Karpas-422 (cell line): ENCODE results near the gene GLMN. TPM values are rescaled to one million over a fixed set of nuclear protein-coding genes. Genes with fewer than 3 reads are reported as not detected.
"Not testable (repeated sequence)": the region's sequence is repeated elsewhere in the genome, so short reads cannot be mapped to it uniquely, and the experiment has no call there.

ENCODE experiments used
- DNase-seq: peaks from one replicate; pipeline ENCODE4 v3.0.0-alpha.2; 2015
- H2AFZ ChIP-seq: fragments of 200-600 bp; sonication (generic); 2 replicates; pipeline ENCODE4 v1.6.1; 2014; ENCODE audit warnings: antibody characterized with exemption, low read length, mixed read lengths
- H3K27ac ChIP-seq: fragments of 200-600 bp; sonication (generic); 2 replicates; pipeline ENCODE4 v1.5.1; 2014; ENCODE audit warnings: mild to moderate bottlenecking, low read length, moderate library complexity
- H3K27me3 ChIP-seq: fragments of 200-600 bp; sonication (generic); 2 replicates; pipeline ENCODE4 v1.6.1; 2014; ENCODE audit warnings: low read length, mixed read lengths
- H3K36me3 ChIP-seq: fragments of 200-600 bp; sonication (generic); 2 replicates; pipeline ENCODE4 v1.6.1; 2014; ENCODE audit warnings: low read length, mixed read lengths; ENCODE audit not compliant: insufficient read depth
- H3K4me1 ChIP-seq: fragments of 200-600 bp; sonication (generic); 2 replicates; pipeline ENCODE4 v1.6.1; 2014; ENCODE audit warnings: mild to moderate bottlenecking, low read length, mixed read lengths
- H3K4me2 ChIP-seq: fragments of 200-600 bp; sonication (generic); 2 replicates; pipeline ENCODE4 v1.6.1; 2014; ENCODE audit warnings: low read length, low read depth, mild to moderate bottlenecking; ENCODE audit not compliant: poor library complexity, severe bottlenecking
- H3K4me3 ChIP-seq: fragments of 200-600 bp; sonication (generic); 2 replicates; pipeline ENCODE4 v1.5.1; 2014; ENCODE audit warnings: mild to moderate bottlenecking, antibody characterized with exemption, low read length, mixed read lengths
- H3K79me2 ChIP-seq: fragments of 200-600 bp; sonication (generic); 2 replicates; pipeline ENCODE4 v1.6.1; 2014; ENCODE audit warnings: mild to moderate bottlenecking, low read length, mixed read lengths
- H3K9ac ChIP-seq: fragments of 200-600 bp; sonication (generic); 2 replicates; pipeline ENCODE4 v1.6.0; 2014; ENCODE audit warnings: low read length
- H3K9me2 ChIP-seq: fragments of 200-600 bp; sonication (generic), shearing (Covaris generic); replicated peaks from 2 replicates; pipeline ENCODE4 v1.6.0; 2014; ENCODE audit warnings: mild to moderate bottlenecking, low read length, moderate library complexity; ENCODE audit not compliant: insufficient read depth
- H3K9me3 ChIP-seq: fragments of 300-700, 200-600 bp; sonication (generic); 2 replicates; pipeline ENCODE4 v1.6.1; 2014; ENCODE audit warnings: low read length, mixed read lengths
- H4K20me1 ChIP-seq: fragments of 200-600 bp; sonication (generic); 2 replicates; pipeline ENCODE4 v1.6.1; 2014; ENCODE audit warnings: mild to moderate bottlenecking, antibody characterized with exemption, low read length, low read depth; ENCODE audit not compliant: insufficient read depth
- total RNA-seq: library from RNA; depleted of rRNA; stranded (reverse); fragments of >200 nt; shearing (Covaris generic); gene quantifications from 2 replicates; pipeline ENCODE4 v1.2.3, GENCODE V29; 2014; ENCODE audit warnings: low replicate concordance

GLMN gene
- total RNA-seq, 1 experiment from 2014 or later: 22.7 TPM

DNA sequence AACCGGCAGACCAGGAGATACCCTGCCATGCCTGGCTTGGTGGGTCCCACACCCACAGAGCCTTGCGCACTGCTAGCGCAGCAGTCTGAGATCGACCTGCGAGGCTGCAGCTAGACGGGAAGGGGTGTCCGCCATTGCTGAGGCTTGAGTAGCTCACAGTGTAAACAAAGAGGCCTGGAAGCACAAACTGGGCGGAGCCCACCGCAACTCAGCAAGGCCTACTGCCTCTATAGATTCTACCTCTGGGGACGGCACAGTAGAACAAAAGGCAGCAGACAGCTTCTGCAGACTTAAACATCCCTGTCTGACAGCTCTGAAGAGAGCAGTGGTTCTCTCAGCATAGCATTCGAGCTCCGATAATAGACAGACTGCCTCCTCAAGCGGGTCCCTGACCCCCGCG lies 19.0 kb downstream of the GLMN start:
- not testable (repeated sequence) for H3K4me2 ChIP-seq, H3K27me3 ChIP-seq, DNase-seq, H3K4me3 ChIP-seq, H3K27ac ChIP-seq, H3K9me3 ChIP-seq, H2AFZ ChIP-seq, H4K20me1 ChIP-seq, H3K9ac ChIP-seq, H3K9me2 ChIP-seq, H3K4me1 ChIP-seq
- peaks cover 12% of the 10 kb centered on the region; the same call in 1 of the 2 replicates for H3K36me3 ChIP-seq
- H3K79me2 ChIP-seq: peaks cover 12% of the 10 kb centered on the region

- Histone ChIP-seq H3K9me3 (no peaks in the 10 kb centered on the region), H3K79me2 (peaks cover 13% of the 10 kb centered on the region), H3K27me3 (no peaks in the 10 kb centered on the region), H3K9ac (no peak overlapping the region), H3K4me3 (no peak overlapping the region), H3K9me2 (no peaks in the 10 kb centered on the region), H3K4me1 (no peaks in the 10 kb centered on the region), H2AFZ (no peak overlapping the region), H3K36me3 (peaks cover 26% of the 10 kb centered on the region), H3K4me2 (no peak overlapping the region), H4K20me1 (no peaks in the 10 kb centered on the region), H3K27ac (no peak overlapping the region)
- no peak for DNase-seq
These were observed 21.6 kb downstream of the GLMN start for GRCh38 chr1:92277105-92277723.

- H3K36me3 ChIP-seq: peaks cover 34% of the 10 kb centered on the region
- peaks cover 1% of the 10 kb centered on the region; the same call in 1 of the 2 replicates for H3K4me1 ChIP-seq
- no peak overlapping the region for H3K27ac ChIP-seq
- H3K4me3 ChIP-seq: no peak overlapping the region
- no peak overlapping the region for H3K9ac ChIP-seq
- no peak overlapping the region for H2AFZ ChIP-seq
- H3K27me3 ChIP-seq: no peaks in the 10 kb centered on the region
- no peaks in the 10 kb centered on the region for H3K9me3 ChIP-seq
- peaks cover 10% of the 10 kb centered on the region for H3K79me2 ChIP-seq
- no peaks in the 10 kb centered on the region for H3K9me2 ChIP-seq
- no peaks in the 10 kb centered on the region for H4K20me1 ChIP-seq
- H3K4me2 ChIP-seq: no peak overlapping the region
- no peak for DNase-seq
These were observed 22.7 kb downstream of the GLMN start for GRCh38 chr1:92276082-92276481.

GRCh38 chr1:92274939-92275338 lies 23.8 kb downstream of the GLMN start:
- no peak overlapping the region for H3K27ac ChIP-seq
- no peak overlapping the region for H2AFZ ChIP-seq
- H3K9me2 ChIP-seq: no peaks in the 10 kb centered on the region
- H3K4me1 ChIP-seq: peaks cover 6% of the 10 kb centered on the region; the same call in 1 of the 2 replicates
- H3K9me3 ChIP-seq: no peaks in the 10 kb centered on the region
- no peak overlapping the region for H3K4me3 ChIP-seq
- no peaks in the 10 kb centered on the region for H3K27me3 ChIP-seq
- no peak overlapping the region for H3K9ac ChIP-seq
- peaks cover 10% of the 10 kb centered on the region for H3K79me2 ChIP-seq
- no peak for DNase-seq
- H3K4me2 ChIP-seq: no peak overlapping the region
- H3K36me3 ChIP-seq: peaks cover 38% of the 10 kb centered on the region
- no peaks in the 10 kb centered on the region for H4K20me1 ChIP-seq

DNA sequence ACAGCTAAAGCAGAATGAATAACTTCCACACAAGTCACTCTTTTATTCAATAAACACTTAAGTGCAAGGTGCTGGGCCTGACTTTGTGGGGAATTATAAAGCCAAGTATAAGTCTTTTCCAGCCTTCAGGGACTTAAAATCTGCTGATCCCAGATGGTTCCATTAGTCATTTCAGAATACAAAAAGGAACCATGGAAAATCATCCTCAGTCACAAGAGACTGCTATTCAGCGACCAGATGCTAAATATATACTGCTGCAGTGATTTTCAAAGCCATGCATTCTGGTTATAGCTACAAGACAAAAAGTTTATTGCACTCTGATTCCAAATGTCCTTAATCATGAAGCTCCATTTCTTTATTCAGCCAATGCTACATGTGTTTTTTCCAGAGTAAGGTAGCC lies 25.7 kb downstream of the GLMN start:
- H3K27ac ChIP-seq: no peak overlapping the region

DNA sequence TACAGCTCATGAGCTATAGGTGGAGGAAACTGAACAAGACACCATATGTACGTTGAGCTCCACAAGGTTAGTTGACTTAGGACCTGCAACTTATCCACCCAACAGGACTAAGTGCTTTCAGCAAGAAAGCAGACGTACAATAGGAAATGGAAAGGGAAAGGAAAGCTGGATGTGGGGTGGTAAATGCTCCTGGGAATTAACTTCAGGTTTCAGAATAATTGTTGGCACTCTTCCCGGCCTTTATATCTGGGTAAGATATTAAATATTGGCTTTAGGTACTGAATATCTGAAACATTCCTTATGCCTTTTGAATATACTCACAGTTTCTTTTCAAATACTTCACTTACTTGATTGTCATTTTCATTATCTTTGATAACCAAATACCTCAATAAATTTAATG lies 36.3 kb downstream of the GLMN start:
- no peaks in the 10 kb centered on the region for H3K9me2 ChIP-seq
- H3K4me3 ChIP-seq: no peak overlapping the region
- no peaks in the 10 kb centered on the region for H4K20me1 ChIP-seq
- peaks cover 50% of the 10 kb centered on the region for H3K36me3 ChIP-seq
- H3K79me2 ChIP-seq: no peaks in the 10 kb centered on the region
- no peaks in the 10 kb centered on the region for H3K27me3 ChIP-seq
- no peak overlapping the region for H3K9ac ChIP-seq
- H3K4me2 ChIP-seq: no peak overlapping the region
- no peaks in the 10 kb centered on the region for H3K4me1 ChIP-seq
- DNase-seq: no peak
- H3K9me3 ChIP-seq: no peaks in the 10 kb centered on the region
- no peak overlapping the region for H2AFZ ChIP-seq
- no peak overlapping the region for H3K27ac ChIP-seq

More for the DNA sequence above, 25.7 kb downstream of the GLMN start:
- peaks cover 10% of the 10 kb centered on the region; the same call in 1 of the 2 replicates for H3K79me2 ChIP-seq
- H3K9ac ChIP-seq: no peak overlapping the region
- H3K36me3 ChIP-seq: peaks cover 50% of the 10 kb centered on the region
- peaks cover 6% of the 10 kb centered on the region; the same call in 1 of the 2 replicates for H3K4me1 ChIP-seq
- H3K4me3 ChIP-seq: no peak overlapping the region
- no peak overlapping the region for H2AFZ ChIP-seq
- no peaks in the 10 kb centered on the region for H3K9me2 ChIP-seq
- H3K27me3 ChIP-seq: no peaks in the 10 kb centered on the region
- no peaks in the 10 kb centered on the region for H3K9me3 ChIP-seq
- DNase-seq: no peak
- H3K4me2 ChIP-seq: no peak overlapping the region
- no peaks in the 10 kb centered on the region for H4K20me1 ChIP-seq

DNA sequence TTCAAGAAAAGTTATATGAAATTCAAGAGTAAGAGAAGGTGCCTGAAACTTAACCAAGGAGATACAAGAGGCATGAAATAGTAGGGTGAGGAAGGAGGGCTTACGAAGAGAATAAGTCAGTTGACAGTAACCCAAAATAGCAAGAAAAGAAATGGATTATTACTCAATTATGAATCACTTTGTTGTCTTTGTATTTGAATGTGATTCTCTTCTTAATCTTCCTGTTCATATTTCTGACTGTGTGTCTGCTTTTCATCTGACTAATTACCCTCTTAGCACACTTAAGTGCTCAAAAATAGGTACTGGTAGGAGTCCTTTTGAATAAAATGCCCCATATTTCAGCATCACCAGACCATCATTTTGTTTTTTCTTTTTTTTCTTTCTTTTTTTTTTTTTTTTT lies 39.4 kb downstream of the GLMN start:
- H3K36me3 ChIP-seq: peaks cover 47% of the 10 kb centered on the region

DNA sequence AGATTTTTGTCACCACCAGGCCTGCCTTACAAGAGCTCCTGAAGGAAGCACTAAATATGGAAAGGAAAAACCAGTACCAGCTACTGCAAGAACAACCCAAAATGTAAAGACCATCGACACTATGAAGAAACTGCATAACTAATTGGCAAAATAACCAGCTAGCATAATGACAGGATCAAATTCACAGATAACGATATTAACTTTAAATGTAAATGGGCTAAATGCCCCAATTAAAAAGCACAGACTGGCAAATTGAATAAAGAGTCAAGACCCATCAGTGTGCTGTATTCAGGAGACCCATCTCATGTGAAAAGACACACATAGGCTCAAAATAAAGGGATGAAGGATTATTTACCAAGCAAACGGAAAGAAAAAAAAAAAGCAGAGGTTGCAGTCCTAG lies 44.1 kb downstream of the GLMN start:
- not testable (repeated sequence) for H2AFZ ChIP-seq, H3K4me1 ChIP-seq, H3K79me2 ChIP-seq, H3K9me2 ChIP-seq, H4K20me1 ChIP-seq, H3K27me3 ChIP-seq, DNase-seq, H3K27ac ChIP-seq, H3K9ac ChIP-seq, H3K9me3 ChIP-seq, H3K4me2 ChIP-seq, H3K4me3 ChIP-seq
- peaks cover 34% of the 10 kb centered on the region for H3K36me3 ChIP-seq

More for the DNA sequence above, 39.4 kb downstream of the GLMN start:
- Histone ChIP-seq H2AFZ (no peak overlapping the region), H3K27me3 (no peaks in the 10 kb centered on the region), H3K79me2 (no peaks in the 10 kb centered on the region), H3K27ac (no peak overlapping the region), H3K9me3 (no peaks in the 10 kb centered on the region), H3K4me1 (no peaks in the 10 kb centered on the region), H3K4me3 (no peak overlapping the region), H4K20me1 (no peaks in the 10 kb centered on the region), H3K9me2 (no peaks in the 10 kb centered on the region), H3K4me2 (no peak overlapping the region), H3K9ac (no peak overlapping the region)
- no peak for DNase-seq
